ENCODE results near the gene RCSD1.
A peak's percentile ranks its signal among the peaks of the same experiment; 100 is the strongest.

RCSD1 gene

DNA sequence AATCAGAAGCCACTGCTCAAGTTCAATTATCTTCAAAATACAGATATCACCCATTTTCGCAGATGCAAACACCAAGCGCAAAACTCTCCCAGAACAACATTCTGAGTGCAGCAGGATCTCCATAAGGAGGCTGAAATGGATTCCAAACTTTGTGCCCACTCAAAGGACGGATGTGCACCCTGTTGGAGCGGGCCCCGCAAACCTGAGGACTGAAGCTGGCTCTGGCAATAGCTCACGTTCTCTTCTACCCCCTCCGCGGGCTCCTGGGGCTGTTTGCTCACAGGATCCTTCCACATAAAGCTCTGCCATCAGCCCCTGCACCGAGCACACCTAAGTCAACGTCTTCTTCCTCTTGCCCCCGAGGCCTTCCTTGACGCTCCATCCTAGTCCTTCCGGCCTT lies 11.7 kb upstream of the RCSD1 start:
- no peak for DNase-seq

DNA sequence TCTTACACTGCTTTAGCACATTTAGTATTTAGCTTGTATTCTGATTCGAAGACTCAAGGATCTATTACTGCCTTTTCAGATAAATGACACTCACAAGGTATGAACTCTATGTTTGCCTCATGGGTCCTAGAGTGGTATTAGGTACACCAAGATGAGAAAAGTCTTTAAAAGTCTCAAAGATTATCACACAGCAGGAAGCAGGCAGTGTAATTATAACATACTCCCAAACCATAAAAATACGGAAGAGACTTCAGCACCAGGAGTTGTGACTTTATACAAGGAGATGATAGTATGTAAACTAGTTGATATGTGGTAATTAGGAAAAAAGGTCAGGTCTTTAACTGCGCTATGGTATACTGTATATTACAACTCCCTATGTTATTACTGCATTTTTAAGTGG lies 11.2 kb upstream of the RCSD1 start:
- no peak for DNase-seq

DNA sequence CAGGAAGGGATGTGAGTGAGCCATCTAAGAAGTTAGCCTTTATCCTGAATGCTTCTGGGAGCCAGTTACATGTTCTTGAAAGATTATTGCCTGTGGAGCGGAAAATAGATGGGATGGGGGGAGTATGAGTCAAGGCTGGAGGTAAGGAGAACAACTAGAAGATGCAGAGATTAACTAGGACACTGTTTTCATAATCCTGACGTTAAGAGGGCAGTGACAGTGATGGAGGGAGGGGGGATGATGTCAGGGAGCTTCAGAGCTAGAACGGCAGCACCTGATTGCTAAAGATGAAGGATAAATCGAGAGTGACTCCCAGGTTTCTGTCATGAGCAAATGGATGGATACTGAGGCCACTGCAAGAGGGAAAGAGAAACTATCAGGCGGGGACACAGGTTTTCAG lies 10.0 kb upstream of the RCSD1 start:
- DNase-seq, result no peak

DNA sequence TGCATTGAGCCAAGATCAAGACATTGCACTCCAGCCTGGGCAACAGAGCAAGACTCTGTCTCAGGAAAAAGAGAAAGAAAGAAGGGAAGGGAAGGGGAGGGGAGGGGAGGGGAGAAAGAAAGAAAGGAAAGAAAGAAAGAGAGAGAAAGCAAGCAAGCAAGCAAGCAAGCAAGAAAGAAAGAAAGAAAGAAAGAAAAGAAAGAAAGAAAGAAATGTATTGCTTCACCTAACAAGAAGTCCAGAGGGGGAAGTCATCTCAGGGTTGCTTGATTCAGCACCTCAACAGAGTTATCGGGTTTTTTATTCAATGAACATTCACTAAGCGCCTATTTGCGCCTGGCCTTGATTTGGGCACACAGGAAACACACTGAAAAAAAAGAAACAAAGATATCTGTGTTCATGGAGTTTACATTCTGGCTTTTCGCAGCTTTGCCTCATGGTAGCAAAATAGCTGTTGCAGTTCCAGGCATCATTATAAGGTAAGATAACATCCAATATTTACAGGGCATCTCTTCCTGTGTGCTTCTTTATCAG lies 8.2 kb upstream of the RCSD1 start:
- DNase-seq, result no peak

DNA sequence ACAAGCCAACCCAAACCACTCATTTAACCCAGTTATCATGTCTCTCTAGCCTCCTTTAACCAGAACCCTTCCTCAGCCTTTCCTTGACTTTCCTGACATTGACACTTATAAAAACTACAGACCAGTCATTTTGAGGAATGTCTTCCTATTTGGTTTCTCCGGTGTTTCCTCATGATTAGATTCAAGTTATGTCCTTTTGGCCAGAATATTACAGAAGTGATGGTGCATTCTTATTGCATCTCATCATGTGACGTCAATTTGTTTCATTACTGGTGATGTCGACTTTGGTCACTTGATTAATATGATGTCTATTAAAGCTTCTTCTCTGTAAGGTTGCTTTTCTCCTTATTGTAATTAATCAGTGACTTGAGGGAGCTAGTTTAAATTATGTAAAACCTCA lies 6.1 kb upstream of the RCSD1 start:
- DNase-seq, result no peak

DNA sequence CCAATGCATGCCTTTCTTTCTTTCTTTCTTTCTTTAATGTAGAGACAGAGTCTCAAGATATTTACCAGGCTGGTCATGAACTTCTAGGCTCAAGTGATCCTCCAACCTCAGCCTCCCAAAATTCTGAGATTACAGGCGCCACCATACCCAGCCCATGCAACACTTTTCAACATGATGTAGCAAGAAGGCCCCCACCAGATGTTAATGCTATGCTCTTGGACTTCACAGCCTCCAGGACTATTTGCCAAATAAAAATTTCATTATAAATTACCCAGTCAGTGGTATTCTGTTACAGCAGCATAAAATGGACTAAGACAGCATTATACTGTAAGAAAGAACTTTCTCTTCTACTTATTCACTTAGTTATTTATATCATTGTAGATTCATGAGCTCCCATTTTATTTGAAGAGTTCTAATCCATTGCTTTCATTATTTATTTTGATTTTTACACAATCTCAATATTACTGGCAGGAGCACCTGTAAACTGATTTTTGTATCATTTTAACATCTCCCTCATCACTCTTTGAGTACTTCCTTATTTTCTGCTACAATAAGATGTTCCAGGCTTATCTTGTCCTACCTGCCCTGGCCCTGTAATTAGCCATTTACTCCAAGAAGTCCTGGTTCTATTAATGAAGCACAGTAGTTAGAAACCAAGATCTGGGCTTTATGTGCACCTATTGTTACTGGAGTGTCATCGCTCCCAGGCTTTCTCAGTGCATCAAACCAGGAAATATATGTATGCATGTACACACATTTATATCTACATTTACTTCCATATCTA lies 4.8 kb upstream of the RCSD1 start:
- DNase-seq, result no peak

DNA sequence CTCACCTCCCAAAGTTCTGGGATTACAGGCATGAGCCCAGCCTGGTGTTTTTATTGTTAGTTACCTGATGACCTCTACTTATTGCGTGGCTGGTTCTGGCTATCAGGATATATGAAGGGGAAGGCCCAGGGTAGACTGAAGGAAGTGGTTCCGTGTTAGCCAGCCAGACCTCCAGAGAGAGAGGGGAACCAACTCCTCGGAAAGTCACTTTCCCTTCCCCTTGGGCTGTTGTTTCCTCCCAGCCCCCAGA lies 2.5 kb upstream of the RCSD1 start:
- DNase-seq, result no peak

DNA sequence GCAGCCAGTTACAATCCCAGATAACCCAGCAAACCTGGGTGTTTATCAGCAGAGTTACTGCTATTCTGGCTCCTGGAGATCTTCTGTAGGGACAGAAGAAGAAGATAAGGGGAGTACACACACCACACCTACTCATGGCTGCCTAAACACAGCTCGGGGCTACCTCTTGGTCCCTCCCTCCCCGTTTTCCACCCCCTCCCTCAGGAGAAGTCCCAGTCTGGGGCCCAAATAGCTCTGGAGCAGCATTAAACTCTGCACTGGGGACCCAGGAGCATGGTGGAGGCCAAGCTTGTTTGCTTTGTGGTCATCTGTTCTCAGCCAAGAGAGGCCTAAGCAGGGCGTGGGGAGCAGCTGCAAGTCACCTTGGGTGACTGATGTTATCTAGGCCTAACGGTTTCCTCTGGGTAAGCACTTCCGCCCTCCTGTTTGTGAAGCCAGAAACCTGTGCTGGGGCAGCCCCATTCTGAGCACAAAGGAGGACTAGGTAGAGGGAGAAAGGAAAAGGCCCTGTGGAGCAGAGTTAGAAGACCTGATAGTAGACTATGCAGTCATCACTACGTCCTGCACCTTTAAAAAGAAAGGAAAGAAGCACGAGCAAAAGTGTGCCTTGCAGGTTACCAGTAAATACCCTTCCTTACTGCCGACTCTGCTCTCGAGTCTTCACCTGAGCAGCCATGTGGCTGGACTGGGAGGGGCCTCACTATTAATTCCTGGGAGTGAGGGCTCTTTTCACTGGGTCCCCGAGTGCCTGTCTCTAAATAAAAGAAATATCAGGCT lies 2.0 kb upstream of the RCSD1 start:
- peak; percentile 97 for DNase-seq

DNA sequence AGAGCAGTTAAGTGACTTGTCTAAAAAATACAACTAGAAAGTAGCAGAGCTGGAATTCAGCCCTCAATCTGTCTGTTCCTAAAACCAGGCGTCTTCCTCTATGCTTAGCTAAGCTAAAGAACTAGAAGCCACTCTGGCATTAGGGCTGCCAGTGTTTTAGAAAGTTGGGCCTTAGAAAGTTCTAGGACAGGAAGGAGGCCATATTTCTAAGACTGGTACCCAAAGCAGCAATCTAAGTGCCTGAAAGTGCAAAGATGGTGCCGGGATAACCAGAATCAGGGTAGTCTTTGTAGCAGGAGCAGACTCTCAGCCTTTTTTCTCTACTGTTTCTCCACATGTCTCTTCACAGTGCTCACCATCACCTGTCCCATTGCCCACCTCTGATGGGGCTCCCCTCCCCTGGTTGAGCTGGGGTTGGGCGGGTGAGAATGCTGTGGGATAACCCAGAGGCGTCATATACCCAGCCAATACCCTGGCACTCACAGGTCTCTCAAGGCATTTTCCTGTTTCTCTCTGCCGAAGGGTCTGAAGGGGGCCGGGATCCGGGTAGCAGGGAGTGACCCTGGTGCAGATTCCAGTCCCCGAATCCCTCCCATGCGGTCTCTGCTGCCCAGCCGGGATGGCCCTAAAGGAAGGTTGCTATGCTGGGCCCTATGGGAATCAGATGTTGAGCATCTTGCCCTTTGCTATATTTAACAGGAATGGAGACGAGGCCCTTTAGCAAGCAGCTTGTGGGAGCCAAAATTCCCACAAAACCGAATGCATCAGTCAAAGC lies 1.1 kb upstream of the RCSD1 start:
- DNase-seq, result no peak

DNA sequence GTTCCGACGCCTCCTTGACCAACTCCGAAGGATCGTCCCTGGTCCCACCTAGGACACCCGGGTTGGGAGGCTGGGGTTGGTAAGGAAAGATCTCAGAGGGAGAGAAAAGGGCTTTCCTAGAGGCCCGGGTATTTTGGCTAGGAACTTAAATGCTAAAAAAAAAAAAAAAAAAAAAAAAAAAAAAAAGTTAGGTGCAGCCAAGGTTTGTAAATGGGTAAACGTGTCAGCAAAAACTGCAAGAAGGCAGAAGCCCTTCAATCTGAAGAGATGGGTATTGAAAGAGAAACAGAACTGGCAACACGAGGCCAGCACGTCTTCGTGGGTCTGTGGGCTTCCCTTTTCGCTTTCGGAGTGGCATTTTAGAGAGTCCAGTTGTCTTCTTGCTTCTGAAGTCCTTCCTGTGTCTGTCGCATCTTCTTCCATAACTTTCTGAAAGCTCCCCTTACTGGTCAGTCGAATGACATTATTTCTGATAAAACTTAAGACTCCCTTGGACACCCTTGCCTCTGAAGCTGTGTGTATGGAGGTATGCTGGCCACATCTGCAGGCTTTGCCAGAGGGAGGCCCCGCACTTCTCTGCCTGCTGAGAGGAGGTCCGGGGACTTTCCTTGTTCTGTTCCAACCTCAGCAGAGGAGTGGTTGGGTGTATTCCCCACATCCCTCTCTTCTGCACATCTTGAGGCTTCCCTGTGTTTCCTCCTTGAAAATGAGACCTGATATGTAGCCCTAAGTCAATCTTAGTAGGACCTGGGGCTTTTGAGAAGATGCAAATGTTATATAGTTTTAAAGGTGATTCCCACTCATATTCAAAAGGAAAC lies 745 bp downstream of the RCSD1 start:
- no peak for DNase-seq

DNA sequence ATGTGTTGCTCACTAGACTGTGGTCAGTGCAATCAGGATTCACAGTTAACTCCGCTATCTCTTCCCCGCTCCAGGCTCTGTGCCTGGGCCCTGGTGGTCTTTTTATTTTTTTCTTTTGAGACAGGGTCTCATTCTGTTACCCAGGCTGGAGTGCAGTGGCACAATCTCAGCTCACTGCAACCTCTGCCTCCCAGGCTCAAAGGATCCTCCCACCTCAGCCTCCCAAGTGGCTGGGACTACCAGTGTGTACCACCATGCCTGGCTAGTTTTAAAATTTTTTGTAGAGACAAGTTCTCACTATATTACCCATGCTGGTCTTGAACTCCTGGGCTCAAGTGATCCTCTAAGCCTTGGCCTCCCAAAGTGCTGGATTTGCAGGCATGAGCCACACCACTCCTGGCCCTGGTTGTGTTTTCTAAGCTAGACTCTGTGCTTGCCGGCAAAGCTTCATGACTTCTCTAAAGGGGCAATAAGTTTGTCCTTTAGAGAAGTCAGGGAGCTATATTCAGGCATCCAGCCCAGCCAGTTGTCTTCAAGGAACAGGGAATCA lies 1.4 kb downstream of the RCSD1 start:
- no peak for DNase-seq

DNA sequence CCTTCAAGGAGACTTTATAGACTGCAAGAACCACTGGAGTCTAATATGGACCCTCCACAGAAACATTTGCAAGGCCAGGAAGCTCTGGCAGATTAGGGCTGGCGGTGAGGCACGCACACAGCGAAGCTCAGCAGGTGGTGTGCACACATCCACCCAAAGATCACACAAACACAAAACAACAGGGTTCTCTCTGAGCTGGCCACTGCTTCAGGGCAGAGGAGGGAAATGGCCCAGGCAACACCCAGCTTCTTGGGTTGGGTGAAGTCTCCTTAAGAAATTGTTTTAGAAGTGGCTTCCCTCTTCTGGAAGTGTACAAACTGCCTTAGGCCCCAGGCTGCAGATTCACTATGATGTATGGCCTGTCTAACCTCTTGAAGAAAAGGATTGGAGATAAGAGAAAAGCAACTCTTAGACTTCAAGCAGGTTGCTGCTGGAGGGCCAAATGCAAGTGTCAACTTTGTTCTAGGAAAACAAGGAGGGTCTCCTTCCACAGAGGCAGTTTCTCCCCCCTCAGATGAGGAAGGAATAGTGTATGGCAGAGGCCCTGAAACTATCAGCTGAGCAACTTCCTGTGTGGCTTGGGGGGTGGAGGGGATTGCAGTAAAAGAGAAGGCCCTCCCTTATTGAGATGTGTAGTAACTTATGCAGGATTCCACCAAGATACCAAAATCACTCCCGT lies 2.0 kb downstream of the RCSD1 start:
- no peak for DNase-seq

DNA sequence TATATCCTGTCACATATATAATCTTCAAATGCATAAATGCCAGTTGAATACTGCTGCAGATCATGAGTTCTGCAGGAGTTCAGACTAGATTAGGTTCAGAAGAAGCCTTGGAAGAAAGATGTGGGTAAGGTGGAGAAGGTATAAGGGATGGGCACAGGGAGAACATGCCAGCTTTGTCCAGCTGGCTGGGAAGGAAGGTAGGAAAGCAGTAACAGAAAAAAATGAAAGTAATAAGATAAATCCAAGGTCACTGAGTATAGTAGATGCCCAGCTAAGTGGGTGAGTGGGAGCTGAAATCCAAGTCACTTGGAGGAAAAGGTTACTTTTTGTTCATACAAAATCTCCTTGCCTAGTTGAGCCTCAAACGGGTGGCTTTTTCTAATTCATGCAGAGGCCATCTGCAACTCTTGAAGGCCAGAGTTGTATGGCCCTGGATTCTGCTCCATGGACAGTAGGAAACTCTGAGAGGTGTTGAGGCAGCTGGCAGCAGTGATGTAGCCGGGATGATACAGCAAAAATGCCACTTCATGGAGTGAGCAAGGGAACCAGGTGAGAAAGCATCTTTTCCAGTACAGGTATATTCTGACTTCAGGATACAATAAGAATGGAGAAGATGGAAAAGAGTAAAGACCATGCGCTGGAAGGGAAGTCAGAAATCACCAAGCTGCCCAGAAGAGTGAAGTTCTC lies 3.4 kb downstream of the RCSD1 start:
- no peak for DNase-seq

DNA sequence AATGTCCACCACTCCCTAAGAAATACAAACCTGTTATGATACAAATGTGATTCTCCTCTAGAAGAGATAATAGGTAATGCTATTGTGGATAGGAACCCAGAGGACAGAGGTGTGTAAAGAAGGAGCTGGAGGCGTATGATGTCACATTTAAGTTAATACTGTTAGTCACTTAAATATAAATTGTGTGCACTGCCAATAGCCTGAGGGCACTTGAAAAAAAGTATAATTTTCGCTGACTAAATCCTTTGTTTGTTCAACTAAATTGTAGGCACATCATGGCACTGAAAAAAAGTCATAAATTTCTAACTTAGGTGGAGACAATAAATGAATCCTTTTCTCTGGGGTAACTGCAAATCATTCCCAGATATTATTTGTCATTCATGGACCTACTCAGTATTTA lies 4.4 kb downstream of the RCSD1 start:
- no peak for DNase-seq

DNA sequence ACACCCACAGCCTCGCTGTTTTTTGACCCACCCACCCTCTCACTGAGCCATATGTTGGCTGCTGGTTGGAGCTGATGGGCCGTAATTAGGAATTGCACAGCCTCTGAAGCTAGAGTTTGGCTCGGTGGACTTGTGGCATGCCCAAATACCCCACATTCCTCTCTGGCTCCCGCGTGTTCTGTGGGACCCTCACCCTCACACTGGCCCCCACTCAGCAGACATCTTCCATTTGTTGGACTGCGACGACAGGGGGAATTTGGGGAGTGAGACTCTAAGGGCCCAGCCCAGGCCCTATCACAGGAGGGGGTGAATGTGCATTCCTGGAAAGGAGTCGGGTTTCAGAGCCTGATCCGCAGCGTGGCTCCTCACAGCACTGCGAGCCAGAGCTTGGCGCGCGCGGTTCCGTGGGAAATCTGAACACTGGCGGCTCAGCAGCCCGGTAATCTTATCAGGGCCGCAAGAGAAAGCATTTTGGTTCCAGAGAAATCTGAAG lies 5.2 kb downstream of the RCSD1 start:
- DNase-seq, result no peak

DNA sequence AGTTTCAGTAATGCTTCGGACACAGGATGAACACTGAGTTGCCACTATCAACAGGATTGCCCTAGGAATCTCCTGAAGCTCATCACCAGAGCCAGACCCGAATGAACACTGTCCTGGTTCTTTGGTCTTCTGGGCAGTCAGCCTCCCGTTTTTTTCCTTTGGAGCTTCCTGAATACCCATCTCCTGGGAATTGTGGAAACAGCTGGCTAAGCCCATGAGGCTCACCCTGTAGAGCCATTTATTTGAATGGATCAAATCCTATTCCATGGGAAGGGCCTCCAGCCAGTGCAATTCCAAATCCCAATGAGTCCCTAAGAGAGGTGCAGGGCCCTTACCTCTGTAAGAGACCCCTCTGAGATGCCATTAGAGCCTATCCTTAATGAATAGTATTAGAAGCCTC lies 5.9 kb downstream of the RCSD1 start:
- DNase-seq, result no peak

DNA sequence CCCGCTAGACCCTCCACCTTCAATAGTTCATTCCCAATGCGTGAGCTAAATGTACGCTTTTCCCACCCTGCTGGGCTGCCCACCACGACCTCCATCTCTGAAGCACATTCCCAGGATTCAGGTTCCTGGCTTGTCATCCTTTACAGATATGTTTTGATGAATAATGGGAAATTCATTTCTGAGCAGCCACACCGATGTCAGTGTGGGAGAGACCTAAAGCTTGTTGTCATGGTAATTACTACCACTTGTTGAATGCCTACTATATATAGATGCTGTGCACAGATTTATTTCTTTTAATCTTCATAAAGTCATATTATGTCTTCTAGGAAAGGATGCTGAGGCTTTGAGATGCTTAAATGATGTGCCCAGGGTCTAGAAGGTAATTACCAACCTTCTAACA lies 8.0 kb downstream of the RCSD1 start:
- DNase-seq, result no peak

DNA sequence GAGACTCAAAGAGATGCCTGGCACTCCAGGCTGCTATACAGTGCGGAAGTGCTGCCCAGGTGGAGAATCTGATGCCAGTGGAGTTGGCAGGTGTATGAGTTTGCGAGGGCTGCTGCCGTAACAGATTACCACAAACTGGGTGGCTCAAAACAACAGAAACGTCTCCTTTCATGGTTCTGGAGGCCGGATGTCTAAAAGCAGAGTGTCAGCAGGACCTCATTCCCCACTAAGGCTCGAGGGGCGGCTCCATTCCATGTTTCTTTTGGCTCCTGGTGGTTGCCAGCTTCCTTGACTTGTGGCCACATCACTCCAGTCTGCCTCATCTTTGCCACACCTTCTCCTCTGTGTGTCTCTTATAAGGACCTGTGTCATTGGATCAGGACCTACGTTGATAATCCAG lies 10.0 kb downstream of the RCSD1 start:
- no peak for DNase-seq

DNA sequence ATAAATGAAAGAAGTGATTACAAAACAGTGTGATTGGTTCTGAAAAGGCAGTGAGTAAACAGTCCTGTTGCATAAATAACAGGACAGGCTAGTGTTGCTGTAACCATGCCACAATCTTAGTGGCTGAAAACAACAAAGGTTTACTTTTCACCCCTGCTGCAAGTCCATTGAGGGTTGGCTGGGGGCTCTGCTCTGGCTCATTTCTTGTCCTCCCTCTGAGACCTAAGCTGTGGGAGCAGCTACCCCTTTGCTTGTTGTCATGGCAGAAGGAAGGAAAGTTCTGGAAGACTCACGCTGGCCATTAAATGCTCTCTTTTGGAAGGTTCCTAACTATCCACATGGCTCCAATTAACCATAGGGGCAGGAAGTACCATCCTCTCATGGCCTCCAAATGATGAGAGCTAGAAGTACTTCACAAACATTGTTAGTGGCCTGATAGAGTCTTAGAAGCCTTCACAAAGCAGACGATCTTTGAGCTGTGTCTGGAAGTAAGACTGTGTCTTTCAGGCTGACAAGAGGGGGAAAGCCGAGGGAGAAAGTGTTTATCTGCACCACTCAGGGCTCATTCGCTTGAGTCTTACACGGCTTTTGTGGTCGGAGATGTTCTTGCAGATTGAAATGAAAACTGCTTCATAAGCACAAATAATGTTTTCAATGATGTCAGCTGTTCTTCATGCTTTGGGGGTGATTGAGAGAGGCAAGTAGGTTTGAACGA lies 11.9 kb downstream of the RCSD1 start:
- DNase-seq, result no peak

DNA sequence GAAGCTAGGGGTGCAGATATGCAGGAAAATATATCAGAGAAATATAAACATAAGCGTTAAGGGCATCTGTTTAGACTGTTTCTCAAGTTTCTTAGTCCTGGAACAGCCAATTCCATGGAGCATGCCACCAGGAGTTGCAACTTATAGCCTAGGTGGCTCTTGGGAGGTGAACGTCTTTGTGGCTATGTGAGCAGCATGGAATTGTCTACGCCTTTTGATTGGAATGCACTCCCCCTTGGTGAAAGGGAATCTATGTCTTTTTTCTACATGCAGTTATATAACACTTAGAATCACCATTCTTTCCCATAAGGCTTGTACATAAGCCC lies 12.4 kb downstream of the RCSD1 start:
- no peak for DNase-seq

DNA sequence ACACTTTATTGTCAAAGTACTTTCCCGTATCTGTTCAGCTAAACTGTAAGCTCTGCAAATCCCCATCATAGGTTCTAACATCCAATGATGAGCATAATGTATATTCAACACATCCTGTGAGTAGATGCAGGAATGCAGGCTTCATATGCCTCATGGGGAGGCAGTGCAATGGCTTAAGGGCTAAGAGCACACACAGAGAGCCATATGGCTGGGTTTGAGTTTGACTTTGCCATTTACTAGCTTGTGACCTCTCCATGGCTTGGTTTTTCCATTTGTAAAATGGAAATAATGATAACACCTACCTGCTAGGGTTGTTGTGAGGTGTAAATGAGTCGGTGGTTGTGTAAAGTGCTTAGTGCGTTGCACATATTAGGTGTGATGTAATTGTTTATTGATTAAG lies 13.4 kb downstream of the RCSD1 start:
- no peak for DNase-seq

All from SHP77 (cell line).